RWPE1 (cell line): ENCODE measurements around the gene PGAP3.

Experiments used
- CTCF ChIA-PET: fragments of 350-600 bp; sonication (Branson Sonifier 250); formaldehyde crosslinking; extraction: SDS; loops from one replicate; lab custom pipeline; 2021; lab: Yijun Ruan, JAX
- POLR2A ChIA-PET: fragments of 400-600 bp; formaldehyde crosslinking; extraction: SDS; loops from one replicate; lab custom pipeline; 2020; ENCODE audit warnings: antibody characterized with exemption; ENCODE audit not compliant: low non-redundant PET; lab: Yijun Ruan, JAX
- DNase-seq: peaks from one replicate; pipeline ENCODE4 v3.0.0; 2012; ENCODE audit warnings: low spot score
- H3K27ac ChIP-seq: fragments of 450-650 bp; 2 replicates; pipeline ENCODE4 v1.5.1; 2017
- TF ChIP-seq, protein P1 (sequence below): fragments of 450-650 bp; conservative IDR thresholded peaks from 2 replicates; pipeline ENCODE4 v1.5.1; 2017; ENCODE audit warnings: low read depth, mild to moderate bottlenecking

PGAP3 gene

DNA sequence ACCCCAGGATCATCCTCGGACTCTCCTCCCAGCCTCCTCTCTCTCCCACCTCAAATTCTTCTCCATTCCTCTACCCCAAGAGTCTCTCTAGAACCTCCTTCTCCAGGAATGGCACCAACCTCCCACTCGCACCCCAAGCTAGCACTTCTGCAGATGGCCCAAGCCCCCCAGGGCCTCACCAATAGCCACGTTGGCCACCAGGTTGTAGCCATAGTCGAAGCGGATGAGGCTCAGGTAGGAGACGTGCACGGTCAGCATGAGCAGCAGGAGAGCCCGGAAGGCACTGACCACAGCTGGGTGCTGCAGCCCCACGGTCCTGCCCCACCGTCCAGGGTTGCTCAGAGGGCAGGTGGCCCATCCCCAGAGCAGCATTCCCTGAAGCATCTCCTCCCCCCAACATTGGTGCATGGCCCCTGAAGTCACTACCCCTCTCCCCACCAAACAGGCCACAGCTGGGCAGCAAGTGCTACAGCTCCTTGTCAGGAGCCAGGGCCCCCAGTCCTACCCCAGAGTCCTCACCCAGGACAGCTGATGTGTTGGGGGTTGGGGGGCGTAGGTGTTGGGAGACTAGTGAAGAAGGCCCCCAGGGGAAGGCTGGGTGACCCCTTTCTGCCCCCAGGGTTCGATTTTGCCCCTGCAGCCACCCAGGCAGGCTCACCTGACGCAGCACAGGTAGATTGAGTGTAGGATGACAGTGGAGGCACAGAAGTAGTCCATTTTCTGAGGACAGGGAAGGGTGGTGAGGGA lies 14.3 kb downstream of the PGAP3 start:
- no peak overlapping the region for H3K27ac ChIP-seq
- TF ChIP-seq, protein P1, sequence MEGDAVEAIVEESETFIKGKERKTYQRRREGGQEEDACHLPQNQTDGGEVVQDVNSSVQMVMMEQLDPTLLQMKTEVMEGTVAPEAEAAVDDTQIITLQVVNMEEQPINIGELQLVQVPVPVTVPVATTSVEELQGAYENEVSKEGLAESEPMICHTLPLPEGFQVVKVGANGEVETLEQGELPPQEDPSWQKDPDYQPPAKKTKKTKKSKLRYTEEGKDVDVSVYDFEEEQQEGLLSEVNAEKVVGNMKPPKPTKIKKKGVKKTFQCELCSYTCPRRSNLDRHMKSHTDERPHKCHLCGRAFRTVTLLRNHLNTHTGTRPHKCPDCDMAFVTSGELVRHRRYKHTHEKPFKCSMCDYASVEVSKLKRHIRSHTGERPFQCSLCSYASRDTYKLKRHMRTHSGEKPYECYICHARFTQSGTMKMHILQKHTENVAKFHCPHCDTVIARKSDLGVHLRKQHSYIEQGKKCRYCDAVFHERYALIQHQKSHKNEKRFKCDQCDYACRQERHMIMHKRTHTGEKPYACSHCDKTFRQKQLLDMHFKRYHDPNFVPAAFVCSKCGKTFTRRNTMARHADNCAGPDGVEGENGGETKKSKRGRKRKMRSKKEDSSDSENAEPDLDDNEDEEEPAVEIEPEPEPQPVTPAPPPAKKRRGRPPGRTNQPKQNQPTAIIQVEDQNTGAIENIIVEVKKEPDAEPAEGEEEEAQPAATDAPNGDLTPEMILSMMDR = no peak
- ChIA-PET CTCF (interaction anchor here (0.6 to 0.7 kb wide), 2 partner anchors 9 to 66 kb away, joined by 3 to 6 read pairs; no protein-coding TSS in a partner anchor), POLR2A (no interaction called here)
- DNase-seq = no peak

DNA sequence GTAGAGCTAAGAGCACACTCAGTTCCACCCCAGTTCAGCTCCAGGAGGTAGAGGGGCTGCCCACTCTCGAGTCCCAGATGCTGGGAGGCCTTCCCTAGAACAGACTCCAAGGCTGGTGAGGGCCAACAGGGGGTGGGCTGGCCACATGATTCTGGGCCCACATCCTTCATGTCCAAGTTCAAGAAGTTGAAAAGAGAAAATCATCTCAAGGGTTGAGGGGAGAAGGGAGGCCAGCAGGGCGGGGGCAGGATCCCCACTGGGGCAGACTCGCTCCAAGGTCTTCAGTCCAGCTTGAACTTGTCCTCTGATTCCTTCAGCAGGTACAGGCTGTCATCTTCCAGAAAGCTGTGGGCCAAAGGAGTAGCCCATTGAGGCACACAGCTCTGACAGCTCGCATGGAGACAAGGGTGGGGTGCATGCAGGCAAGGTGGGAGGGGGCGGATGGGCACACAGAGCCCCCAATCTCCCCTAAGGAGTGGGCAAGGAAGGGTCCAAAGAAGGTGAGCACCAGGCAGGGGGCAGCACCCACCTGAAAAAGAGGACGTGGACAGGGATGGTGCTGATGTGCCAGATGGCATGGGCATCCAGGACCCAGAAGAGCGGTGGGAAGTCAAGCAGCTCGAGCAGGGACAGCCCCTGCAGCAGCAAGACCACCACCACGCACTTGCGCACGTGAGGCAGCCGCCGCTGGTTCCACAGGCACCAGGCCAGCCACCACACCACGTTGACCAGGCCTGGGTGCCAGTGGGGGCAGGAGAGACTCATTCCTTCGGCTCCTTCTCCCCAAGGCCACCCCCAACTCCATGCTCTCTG lies 15.1 kb downstream of the PGAP3 start:
- no peak overlapping the region for H3K27ac ChIP-seq
- ChIA-PET CTCF (interaction anchor here (0.6 to 2.1 kb wide), 3 partner anchors 8 to 51 kb away, joined by 3 to 12 read pairs (median 3); partner anchors contain the start of gene PGAP3), POLR2A (no interaction called here)
- TF ChIP-seq, protein P1 = 0 out of 2 replicates have a peak, but pooled peaks have one; percentile 3
- no peak for DNase-seq

DNA sequence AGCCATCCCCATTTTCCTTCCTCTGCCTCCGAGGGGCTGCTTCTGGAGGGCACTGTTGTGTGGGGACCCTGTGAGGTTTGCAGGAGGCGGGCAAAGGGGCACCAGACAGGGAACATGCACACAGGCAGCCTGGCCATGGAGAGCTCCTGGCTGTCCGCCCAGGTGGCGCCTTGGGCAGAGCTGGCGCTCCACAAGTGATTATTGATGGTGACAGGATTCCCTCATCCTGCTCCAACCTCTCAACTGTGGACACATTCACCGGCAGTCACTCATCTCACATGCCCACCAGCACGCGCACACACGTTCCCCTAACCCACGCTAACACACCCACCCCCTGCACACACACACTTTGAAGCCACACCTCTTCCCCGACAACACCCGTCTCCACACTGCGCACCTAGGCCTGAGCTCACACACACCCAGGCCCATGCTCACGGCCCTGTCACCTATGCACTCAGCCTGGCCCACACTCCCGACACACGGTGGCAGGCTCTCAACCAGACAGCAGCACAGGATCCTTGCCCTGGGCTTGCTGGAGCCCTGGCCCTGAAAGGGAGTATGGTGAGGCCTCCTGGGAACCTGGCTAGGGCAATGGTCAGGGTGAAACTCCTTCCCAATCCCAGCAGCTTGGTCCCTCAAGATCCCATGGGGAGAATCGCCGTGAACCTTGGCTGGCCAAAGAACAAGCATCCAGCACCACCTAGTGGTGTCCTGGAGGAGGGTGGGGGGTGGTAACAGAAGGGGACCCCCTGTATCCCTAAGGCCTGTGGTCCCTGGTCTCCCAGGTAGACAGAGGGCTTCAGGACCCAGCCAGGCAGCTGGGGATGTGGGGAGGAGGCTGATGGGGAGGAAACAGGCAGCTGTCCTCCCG lies 16.0 kb downstream of the PGAP3 start:
- CTCF ChIA-PET = interaction anchor here (0.6 to 2.1 kb wide), 5 partner anchors 16 to 55 kb away, joined by 3 to 12 read pairs (median 4); partner anchors contain the start of gene PGAP3
- DNase-seq = peak; percentile 36
- TF ChIP-seq, protein P1 = peak; percentile 30; the same call in 1 of the 2 replicates
- H3K27ac ChIP-seq = no peak overlapping the region
- POLR2A ChIA-PET = no interaction called here

DNA sequence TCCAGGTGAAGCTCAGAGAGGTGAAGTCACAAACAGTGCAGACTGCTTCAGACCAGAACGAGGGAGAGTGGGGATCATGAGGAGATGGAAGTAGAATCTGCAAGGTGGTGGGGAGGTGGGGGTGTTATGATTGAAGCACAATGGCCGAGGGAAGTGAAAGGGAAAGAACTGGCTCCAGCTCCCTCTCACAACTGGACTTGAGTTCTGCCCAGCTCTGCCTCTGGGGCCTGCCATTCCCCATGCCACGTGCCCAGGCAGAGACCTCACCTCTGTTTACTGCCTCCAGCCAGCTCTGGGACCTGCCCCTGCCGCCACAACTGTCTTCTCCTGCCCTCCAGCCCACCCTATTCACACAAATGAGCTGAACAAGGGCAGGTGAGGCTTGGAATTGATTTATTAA lies 17.1 kb downstream of the PGAP3 start:
- TF ChIP-seq, protein P1 = no peak
- no peak for DNase-seq
- no peak overlapping the region for H3K27ac ChIP-seq
- ChIA-PET CTCF (interaction anchor here (1.0 to 2.1 kb wide), 3 partner anchors 49 to 123 kb away, joined by 3 to 12 read pairs (median 3); no protein-coding TSS in a partner anchor), POLR2A (no interaction called here)

DNA sequence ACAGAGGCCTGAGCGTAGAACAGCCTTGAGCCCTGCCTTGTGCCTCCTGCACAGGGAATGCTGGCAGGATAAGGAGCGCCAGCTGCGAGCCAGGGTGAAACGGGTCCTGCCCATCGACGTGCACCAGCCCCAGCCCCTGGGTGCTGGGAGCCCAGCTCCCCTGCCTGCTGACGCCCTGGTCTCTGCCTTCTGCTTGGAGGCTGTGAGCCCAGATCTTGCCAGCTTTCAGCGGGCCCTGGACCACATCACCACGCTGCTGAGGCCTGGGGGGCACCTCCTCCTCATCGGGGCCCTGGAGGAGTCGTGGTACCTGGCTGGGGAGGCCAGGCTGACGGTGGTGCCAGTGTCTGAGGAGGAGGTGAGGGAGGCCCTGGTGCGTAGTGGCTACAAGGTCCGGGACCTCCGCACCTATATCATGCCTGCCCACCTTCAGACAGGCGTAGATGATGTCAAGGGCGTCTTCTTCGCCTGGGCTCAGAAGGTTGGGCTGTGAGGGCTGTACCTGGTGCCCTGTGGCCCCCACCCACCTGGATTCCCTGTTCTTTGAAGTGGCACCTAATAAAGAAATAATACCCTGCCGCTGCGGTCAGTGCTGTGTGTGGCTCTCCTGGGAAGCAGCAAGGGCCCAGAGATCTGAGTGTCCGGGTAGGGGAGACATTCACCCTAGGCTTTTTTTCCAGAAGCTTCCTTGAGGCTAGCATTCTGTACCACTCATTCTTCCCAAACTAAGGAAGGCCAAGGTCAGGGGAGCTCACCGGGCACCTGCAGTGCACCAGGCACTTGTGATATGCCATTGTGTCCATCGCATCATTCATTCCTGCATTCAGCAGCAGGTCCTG lies 17.7 kb downstream of the PGAP3 start:
- TF ChIP-seq, protein P1 = no peak
- CTCF ChIA-PET = interaction anchor here (1.0 to 2.1 kb wide), 4 partner anchors 18 to 122 kb away, joined by 3 to 12 read pairs (median 4); partner anchors contain the start of gene PGAP3
- POLR2A ChIA-PET = no interaction called here
- DNase-seq = no peak
- H3K27ac ChIP-seq = no peak overlapping the region
